Measurements from ENCODE around the gene RAD51B.

RAD51B gene

GRCh38 chr14:68512088-68512487 lies 692.5 kb downstream of the RAD51B start:
- no peak overlapping the region for H3K56ac ChIP-seq (ENCODE audit: low read length)
- no peak overlapping the region for H3K4ac ChIP-seq (ENCODE audit: low read depth, low read length)
- H2AK5ac ChIP-seq (ENCODE audit: low read length): no peak overlapping the region
- H4K8ac ChIP-seq (ENCODE audit: low read depth, low read length): no peak overlapping the region
- H2BK5ac ChIP-seq (ENCODE audit: low read length): no peak overlapping the region
- no peak overlapping the region for H2BK120ac ChIP-seq (ENCODE audit: low read depth, low read length)
- H3K79me2 ChIP-seq (ENCODE audit: control insufficient read depth, insufficient read depth, low read length): no peaks in the 10 kb centered on the region
- WGBS (ENCODE audit: extremely low coverage, insufficient coverage, low lambda C conversion rate): no CpG with 5 or more reads among the region's 6 CpGs
- no peaks in the 10 kb centered on the region for H3K27me3 ChIP-seq (ENCODE audit: insufficient read depth, low read length, poor library complexity)
- H3K27ac ChIP-seq (ENCODE audit: low read depth, low read length): no peak overlapping the region
- H3K4me1 ChIP-seq (ENCODE audit: control insufficient read depth, low read depth, low read length): no peaks in the 10 kb centered on the region
- H3K79me1 ChIP-seq (ENCODE audit: low read length): no peaks in the 10 kb centered on the region
- H3K9ac ChIP-seq (ENCODE audit: low read length): no peak overlapping the region
- H3K4me3 ChIP-seq (ENCODE audit: low read length): no peak overlapping the region
- no peak overlapping the region for H4K5ac ChIP-seq (ENCODE audit: low read length)
- H3K18ac ChIP-seq (ENCODE audit: low read length): no peak overlapping the region
- H3K36me3 ChIP-seq (ENCODE audit: control insufficient read depth, insufficient read depth, low read length): no peaks in the 10 kb centered on the region
- H3K4me2 ChIP-seq (ENCODE audit: low read length): no peak overlapping the region
- no peak overlapping the region for H3K23ac ChIP-seq (ENCODE audit: low read length)
- H2BK15ac ChIP-seq (replicated peaks; ENCODE audit: low read depth): no peak overlapping the region
- no peak for DNase-seq

GRCh38 chr14:68513137-68513536 lies 693.6 kb downstream of the RAD51B start:
- H3K9ac ChIP-seq (ENCODE audit: low read length): no peak overlapping the region
- no peaks in the 10 kb centered on the region for H3K36me3 ChIP-seq (ENCODE audit: control insufficient read depth, insufficient read depth, low read length)
- no peaks in the 10 kb centered on the region for H3K4me1 ChIP-seq (ENCODE audit: control insufficient read depth, low read depth, low read length)
- no peak overlapping the region for H2BK120ac ChIP-seq (ENCODE audit: low read depth, low read length)
- DNase-seq: no peak
- peak overlapping the region; percentile 54 for H3K18ac ChIP-seq (ENCODE audit: low read length)
- no peak overlapping the region for H3K4ac ChIP-seq (ENCODE audit: low read depth, low read length)
- H3K56ac ChIP-seq (ENCODE audit: low read length): peak overlapping the region; percentile 10
- no peak overlapping the region for H3K4me3 ChIP-seq (ENCODE audit: low read length)
- no peak overlapping the region for H2BK5ac ChIP-seq (ENCODE audit: low read length)
- H3K4me2 ChIP-seq (ENCODE audit: low read length): no peak overlapping the region
- no peak overlapping the region for H2AK5ac ChIP-seq (ENCODE audit: low read length)
- H3K79me1 ChIP-seq (ENCODE audit: low read length): no peaks in the 10 kb centered on the region
- H3K27ac ChIP-seq (ENCODE audit: low read depth, low read length): no peak overlapping the region
- no peak overlapping the region for H4K8ac ChIP-seq (ENCODE audit: low read depth, low read length)
- no peak overlapping the region for H2BK15ac ChIP-seq (replicated peaks; ENCODE audit: low read depth)
- no peak overlapping the region for H4K5ac ChIP-seq (ENCODE audit: low read length)
- no peaks in the 10 kb centered on the region for H3K79me2 ChIP-seq (ENCODE audit: control insufficient read depth, insufficient read depth, low read length)
- H3K27me3 ChIP-seq (ENCODE audit: insufficient read depth, low read length, poor library complexity): no peaks in the 10 kb centered on the region
- no CpG with 5 or more reads among the region's 2 CpGs for WGBS (ENCODE audit: extremely low coverage, insufficient coverage, low lambda C conversion rate)
- H3K23ac ChIP-seq (ENCODE audit: low read length): no peak overlapping the region

GRCh38 chr14:68513838-68514607 lies 694.4 kb downstream of the RAD51B start:
- H3K27ac ChIP-seq (ENCODE audit: low read depth, low read length): no peak overlapping the region
- H3K27me3 ChIP-seq (ENCODE audit: insufficient read depth, low read length, poor library complexity): no peaks in the 10 kb centered on the region
- H2BK15ac ChIP-seq (replicated peaks; ENCODE audit: low read depth): no peak overlapping the region
- WGBS (ENCODE audit: extremely low coverage, insufficient coverage, low lambda C conversion rate): no CpG with 5 or more reads among the region's 12 CpGs
- H3K4me3 ChIP-seq (ENCODE audit: low read length): no peak overlapping the region
- H2BK120ac ChIP-seq (ENCODE audit: low read depth, low read length): no peak overlapping the region
- no peak overlapping the region for H2BK5ac ChIP-seq (ENCODE audit: low read length)
- H3K4me1 ChIP-seq (ENCODE audit: control insufficient read depth, low read depth, low read length): no peaks in the 10 kb centered on the region
- no peaks in the 10 kb centered on the region for H3K36me3 ChIP-seq (ENCODE audit: control insufficient read depth, insufficient read depth, low read length)
- no peak overlapping the region for H2AK5ac ChIP-seq (ENCODE audit: low read length)
- no peak overlapping the region for H3K4ac ChIP-seq (ENCODE audit: low read depth, low read length)
- no peak overlapping the region for H3K56ac ChIP-seq (ENCODE audit: low read length)
- no peaks in the 10 kb centered on the region for H3K79me1 ChIP-seq (ENCODE audit: low read length)
- no peak for DNase-seq
- no peak overlapping the region for H4K8ac ChIP-seq (ENCODE audit: low read depth, low read length)
- H4K5ac ChIP-seq (ENCODE audit: low read length): no peak overlapping the region
- no peaks in the 10 kb centered on the region for H3K79me2 ChIP-seq (ENCODE audit: control insufficient read depth, insufficient read depth, low read length)
- no peak overlapping the region for H3K18ac ChIP-seq (ENCODE audit: low read length)
- no peak overlapping the region for H3K9ac ChIP-seq (ENCODE audit: low read length)
- no peak overlapping the region for H3K4me2 ChIP-seq (ENCODE audit: low read length)
- H3K23ac ChIP-seq (ENCODE audit: low read length): no peak overlapping the region

GRCh38 chr14:68514608-68515194 lies 695.1 kb downstream of the RAD51B start:
- Histone ChIP-seq H3K79me2 (ENCODE audit: control insufficient read depth, insufficient read depth, low read length) (no peaks in the 10 kb centered on the region), H3K36me3 (ENCODE audit: control insufficient read depth, insufficient read depth, low read length) (no peaks in the 10 kb centered on the region), H3K4me3 (ENCODE audit: low read length) (no peak overlapping the region), H3K4me2 (ENCODE audit: low read length) (no peak overlapping the region), H4K5ac (ENCODE audit: low read length) (no peak overlapping the region), H3K4ac (ENCODE audit: low read depth, low read length) (no peak overlapping the region), H3K9ac (ENCODE audit: low read length) (no peak overlapping the region), H2BK15ac (replicated peaks; ENCODE audit: low read depth) (no peak overlapping the region), H2BK120ac (ENCODE audit: low read depth, low read length) (no peak overlapping the region), H4K8ac (ENCODE audit: low read depth, low read length) (no peak overlapping the region), H3K56ac (ENCODE audit: low read length) (no peak overlapping the region), H3K23ac (ENCODE audit: low read length) (no peak overlapping the region), H3K27ac (ENCODE audit: low read depth, low read length) (no peak overlapping the region), H2AK5ac (ENCODE audit: low read length) (no peak overlapping the region), H3K4me1 (ENCODE audit: control insufficient read depth, low read depth, low read length) (no peaks in the 10 kb centered on the region), H3K18ac (ENCODE audit: low read length) (no peak overlapping the region), H3K79me1 (ENCODE audit: low read length) (no peaks in the 10 kb centered on the region), H2BK5ac (ENCODE audit: low read length) (no peak overlapping the region), H3K27me3 (ENCODE audit: insufficient read depth, low read length, poor library complexity) (no peaks in the 10 kb centered on the region)
- DNase-seq: peak; percentile 77
- no CpG with 5 or more reads among the region's 4 CpGs for WGBS (ENCODE audit: extremely low coverage, insufficient coverage, low lambda C conversion rate)

GRCh38 chr14:68516342-68516741 lies 696.8 kb downstream of the RAD51B start:
- Histone ChIP-seq H3K4me1 (ENCODE audit: control insufficient read depth, low read depth, low read length) (no peaks in the 10 kb centered on the region), H4K8ac (ENCODE audit: low read depth, low read length) (no peak overlapping the region), H3K36me3 (ENCODE audit: control insufficient read depth, insufficient read depth, low read length) (no peaks in the 10 kb centered on the region), H3K27ac (ENCODE audit: low read depth, low read length) (no peak overlapping the region), H3K4me3 (ENCODE audit: low read length) (no peak overlapping the region), H3K9ac (ENCODE audit: low read length) (no peak overlapping the region), H2AK5ac (ENCODE audit: low read length) (no peak overlapping the region), H3K27me3 (ENCODE audit: insufficient read depth, low read length, poor library complexity) (no peaks in the 10 kb centered on the region), H3K18ac (ENCODE audit: low read length) (no peak overlapping the region), H2BK15ac (replicated peaks; ENCODE audit: low read depth) (no peak overlapping the region), H3K56ac (ENCODE audit: low read length) (no peak overlapping the region), H3K4ac (ENCODE audit: low read depth, low read length) (no peak overlapping the region), H3K79me1 (ENCODE audit: low read length) (no peaks in the 10 kb centered on the region), H2BK5ac (ENCODE audit: low read length) (no peak overlapping the region), H3K23ac (ENCODE audit: low read length) (no peak overlapping the region), H4K5ac (ENCODE audit: low read length) (no peak overlapping the region), H2BK120ac (ENCODE audit: low read depth, low read length) (no peak overlapping the region), H3K79me2 (ENCODE audit: control insufficient read depth, insufficient read depth, low read length) (no peaks in the 10 kb centered on the region), H3K4me2 (ENCODE audit: low read length) (no peak overlapping the region)
- no CpG with 5 or more reads among the region's 4 CpGs for WGBS (ENCODE audit: extremely low coverage, insufficient coverage, low lambda C conversion rate)
- DNase-seq: no peak
